WTC11 (cell line): Measurements from ENCODE around the gene ADPRS. TPM values are rescaled to one million over a fixed set of nuclear protein-coding genes. Genes with fewer than 3 reads are reported as not detected.

Experiments
- ATAC-seq: fragments of 200-7000 bp; cut with Tn5 transposase; 2 replicates; pipeline ENCODE4 v1.10.0; 2021; ENCODE audit warnings: mild to moderate bottlenecking, moderate library complexity
- CTCF ChIA-PET: fragments of 300-600 bp; sonication (Branson Sonifier 250); formaldehyde crosslinking; loops from one replicate; lab custom pipeline; 2021; ENCODE audit warnings: antibody characterized with exemption; lab: Charles Lee
- POLR2A ChIA-PET: fragments of 350-600 bp; sonication (Branson Sonifier 250); formaldehyde crosslinking; loops from one replicate; lab custom pipeline; 2021; ENCODE audit warnings: antibody characterized with exemption; lab: Charles Lee
- DNase-seq: peaks from one replicate; pipeline ENCODE4 v3.0.0; 2021; ENCODE audit warnings: low spot score
- H3K27ac Mint-ChIP-seq: 2 replicates; pipeline ENCODE4 v1.8.0; 2021; ENCODE audit warnings: mixed read lengths
- H3K27me3 Mint-ChIP-seq: 2 replicates; pipeline ENCODE4 v1.8.0; 2021; ENCODE audit warnings: low read depth, mild to moderate bottlenecking, moderate library complexity, mixed read lengths
- H3K36me3 Mint-ChIP-seq: 2 replicates; pipeline ENCODE4 v1.8.0; 2021; ENCODE audit warnings: mixed read lengths
- H3K4me1 Mint-ChIP-seq: 2 replicates; pipeline ENCODE4 v1.8.0; 2022; ENCODE audit warnings: mixed read lengths
- H3K4me3 Mint-ChIP-seq: 2 replicates; pipeline ENCODE4 v1.8.0; 2021; ENCODE audit warnings: mild to moderate bottlenecking, moderate library complexity, mixed read lengths
- H3K9me3 Mint-ChIP-seq: 2 replicates; pipeline ENCODE4 v1.8.0; 2021; ENCODE audit warnings: mixed read lengths
- CREB1 ChIP-seq: sonication (generic); formaldehyde crosslinking; IDR thresholded peaks from 2 replicates; pipeline ENCODE4 v1.8.0; 2023; ENCODE audit warnings: mild to moderate bottlenecking, missing genetic modification reagents
- ELF4 ChIP-seq: sonication (generic); formaldehyde crosslinking; IDR thresholded peaks from 2 replicates; pipeline ENCODE4 v1.8.1; 2022; ENCODE audit warnings: low read depth, mild to moderate bottlenecking, moderate library complexity, missing genetic modification reagents
- ERG ChIP-seq: fragments of 250-450 bp; sonication (Bioruptor Pico); IDR thresholded peaks from 2 replicates; pipeline ENCODE4 v1.8.0; 2021; ENCODE audit warnings: mild to moderate bottlenecking
- GRHL2 ChIP-seq: fragments of 250-450 bp; sonication (Bioruptor Pico); IDR thresholded peaks from 2 replicates; pipeline ENCODE4 v1.8.0; 2022; ENCODE audit warnings: mild to moderate bottlenecking, moderate library complexity; ENCODE audit not compliant: insufficient replicate concordance, severe bottlenecking
- NR2C2 ChIP-seq: sonication (generic); formaldehyde crosslinking; IDR thresholded peaks from 2 replicates; pipeline ENCODE4 v1.8.0; 2022; ENCODE audit warnings: mild to moderate bottlenecking, missing genetic modification reagents
- PRRX2 ChIP-seq: fragments of 250-450 bp; sonication (Bioruptor Pico); IDR thresholded peaks from 2 replicates; pipeline ENCODE4 v1.8.0; 2021; ENCODE audit warnings: mild to moderate bottlenecking
- RELA ChIP-seq: sonication (generic); formaldehyde crosslinking; IDR thresholded peaks from 2 replicates; pipeline ENCODE4 v1.8.1; 2022; ENCODE audit warnings: missing genetic modification reagents, mild to moderate bottlenecking, borderline replicate concordance
- ZNF219 ChIP-seq: sonication (generic); formaldehyde crosslinking; IDR thresholded peaks from 2 replicates; pipeline ENCODE4 v1.8.0; 2023; ENCODE audit warnings: missing genetic modification reagents, mild to moderate bottlenecking, borderline replicate concordance
- ZNF671 ChIP-seq: fragments of 250-450 bp; sonication (Bioruptor Pico); IDR thresholded peaks from 2 replicates; pipeline ENCODE4 v1.8.0; 2021; ENCODE audit warnings: mild to moderate bottlenecking
- total RNA-seq: library from RNA; stranded (reverse); gene quantifications from 3 replicates; pipeline ENCODE4 v1.2.3, GENCODE V29; 2021
- TF ChIP-seq, protein P1 (sequence below): fragments of 250-450 bp; sonication (Bioruptor Pico); IDR thresholded peaks from 2 replicates; pipeline ENCODE4 v1.9.0; 2021; ENCODE audit warnings: mild to moderate bottlenecking, borderline replicate concordance
- TF ChIP-seq, protein P2 (sequence below): sonication (generic); formaldehyde crosslinking; IDR thresholded peaks from 2 replicates; pipeline ENCODE4 v1.8.0; 2023; ENCODE audit warnings: missing genetic modification reagents
- TF ChIP-seq, protein P3 (sequence below): sonication (generic); formaldehyde crosslinking; IDR thresholded peaks from 2 replicates; pipeline ENCODE4 v1.8.0; 2022; ENCODE audit warnings: missing genetic modification reagents

Gene ADPRS
- total RNA-seq, 1 experiment from 2014 or later: 32.7 TPM

GRCh38 chr1:36084497-36085115 lies 4.1 kb upstream of the ADPRS start (continued):
- TF ChIP-seq, protein P1, sequence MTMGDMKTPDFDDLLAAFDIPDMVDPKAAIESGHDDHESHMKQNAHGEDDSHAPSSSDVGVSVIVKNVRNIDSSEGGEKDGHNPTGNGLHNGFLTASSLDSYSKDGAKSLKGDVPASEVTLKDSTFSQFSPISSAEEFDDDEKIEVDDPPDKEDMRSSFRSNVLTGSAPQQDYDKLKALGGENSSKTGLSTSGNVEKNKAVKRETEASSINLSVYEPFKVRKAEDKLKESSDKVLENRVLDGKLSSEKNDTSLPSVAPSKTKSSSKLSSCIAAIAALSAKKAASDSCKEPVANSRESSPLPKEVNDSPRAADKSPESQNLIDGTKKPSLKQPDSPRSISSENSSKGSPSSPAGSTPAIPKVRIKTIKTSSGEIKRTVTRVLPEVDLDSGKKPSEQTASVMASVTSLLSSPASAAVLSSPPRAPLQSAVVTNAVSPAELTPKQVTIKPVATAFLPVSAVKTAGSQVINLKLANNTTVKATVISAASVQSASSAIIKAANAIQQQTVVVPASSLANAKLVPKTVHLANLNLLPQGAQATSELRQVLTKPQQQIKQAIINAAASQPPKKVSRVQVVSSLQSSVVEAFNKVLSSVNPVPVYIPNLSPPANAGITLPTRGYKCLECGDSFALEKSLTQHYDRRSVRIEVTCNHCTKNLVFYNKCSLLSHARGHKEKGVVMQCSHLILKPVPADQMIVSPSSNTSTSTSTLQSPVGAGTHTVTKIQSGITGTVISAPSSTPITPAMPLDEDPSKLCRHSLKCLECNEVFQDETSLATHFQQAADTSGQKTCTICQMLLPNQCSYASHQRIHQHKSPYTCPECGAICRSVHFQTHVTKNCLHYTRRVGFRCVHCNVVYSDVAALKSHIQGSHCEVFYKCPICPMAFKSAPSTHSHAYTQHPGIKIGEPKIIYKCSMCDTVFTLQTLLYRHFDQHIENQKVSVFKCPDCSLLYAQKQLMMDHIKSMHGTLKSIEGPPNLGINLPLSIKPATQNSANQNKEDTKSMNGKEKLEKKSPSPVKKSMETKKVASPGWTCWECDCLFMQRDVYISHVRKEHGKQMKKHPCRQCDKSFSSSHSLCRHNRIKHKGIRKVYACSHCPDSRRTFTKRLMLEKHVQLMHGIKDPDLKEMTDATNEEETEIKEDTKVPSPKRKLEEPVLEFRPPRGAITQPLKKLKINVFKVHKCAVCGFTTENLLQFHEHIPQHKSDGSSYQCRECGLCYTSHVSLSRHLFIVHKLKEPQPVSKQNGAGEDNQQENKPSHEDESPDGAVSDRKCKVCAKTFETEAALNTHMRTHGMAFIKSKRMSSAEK (CRISPR knock-in tag): no peak
- no peak for TF ChIP-seq ZNF671
- TF ChIP-seq, protein P2, sequence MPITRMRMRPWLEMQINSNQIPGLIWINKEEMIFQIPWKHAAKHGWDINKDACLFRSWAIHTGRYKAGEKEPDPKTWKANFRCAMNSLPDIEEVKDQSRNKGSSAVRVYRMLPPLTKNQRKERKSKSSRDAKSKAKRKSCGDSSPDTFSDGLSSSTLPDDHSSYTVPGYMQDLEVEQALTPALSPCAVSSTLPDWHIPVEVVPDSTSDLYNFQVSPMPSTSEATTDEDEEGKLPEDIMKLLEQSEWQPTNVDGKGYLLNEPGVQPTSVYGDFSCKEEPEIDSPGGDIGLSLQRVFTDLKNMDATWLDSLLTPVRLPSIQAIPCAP: no peak
- no peak for TF ChIP-seq ERG
- no peak for TF ChIP-seq ELF4 (CRISPR knock-in tag)

DNA sequence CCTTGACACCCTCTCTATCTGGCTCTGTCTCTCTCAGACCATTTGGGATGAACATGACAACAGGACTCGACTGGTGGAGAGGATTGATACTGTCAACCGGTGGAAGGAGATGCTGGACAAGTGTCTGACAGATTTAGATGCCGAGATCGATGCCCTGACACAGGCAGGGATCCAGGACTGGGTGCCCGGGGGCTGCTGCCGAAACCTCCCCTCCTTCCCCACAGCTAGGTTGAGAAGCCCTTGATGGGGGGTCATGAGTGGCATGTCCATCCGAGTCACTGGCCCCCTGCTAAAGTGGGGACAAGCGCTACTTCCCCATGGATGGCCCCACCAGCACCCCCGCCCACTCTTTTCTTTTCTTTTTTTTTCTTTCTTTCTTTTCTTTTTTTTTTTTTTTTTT lies 3.6 kb upstream of the ADPRS start:
- DNase-seq (no peak), ATAC-seq (no peak)
- H3K27ac Mint-ChIP-seq: no peak overlapping the region
- H3K9me3 Mint-ChIP-seq: no peaks in the 10 kb centered on the region
- peaks cover 2% of the 10 kb centered on the region for H3K27me3 Mint-ChIP-seq
- ChIA-PET POLR2A (interaction anchor here (1.8 kb wide), 2 partner anchors 11 to 154 kb away, joined by 8 to 9 read pairs; partner anchors contain the start of gene AGO3), CTCF (interaction anchor here (1.2 kb wide), 1 partner anchor 279 kb away, joined by 3 read pairs; no protein-coding TSS in a partner anchor)
- peaks cover 18% of the 10 kb centered on the region for H3K4me1 Mint-ChIP-seq
- peaks cover 2% of the 10 kb centered on the region for H3K36me3 Mint-ChIP-seq
- H3K4me3 Mint-ChIP-seq: no peak overlapping the region
- TF ChIP-seq NR2C2 (no peak), PRRX2 (CRISPR knock-in tag) (no peak), ZNF219 (CRISPR knock-in tag) (no peak), RELA (no peak), CREB1 (CRISPR knock-in tag) (no peak), GRHL2 (no peak)
- TF ChIP-seq, protein P3, sequence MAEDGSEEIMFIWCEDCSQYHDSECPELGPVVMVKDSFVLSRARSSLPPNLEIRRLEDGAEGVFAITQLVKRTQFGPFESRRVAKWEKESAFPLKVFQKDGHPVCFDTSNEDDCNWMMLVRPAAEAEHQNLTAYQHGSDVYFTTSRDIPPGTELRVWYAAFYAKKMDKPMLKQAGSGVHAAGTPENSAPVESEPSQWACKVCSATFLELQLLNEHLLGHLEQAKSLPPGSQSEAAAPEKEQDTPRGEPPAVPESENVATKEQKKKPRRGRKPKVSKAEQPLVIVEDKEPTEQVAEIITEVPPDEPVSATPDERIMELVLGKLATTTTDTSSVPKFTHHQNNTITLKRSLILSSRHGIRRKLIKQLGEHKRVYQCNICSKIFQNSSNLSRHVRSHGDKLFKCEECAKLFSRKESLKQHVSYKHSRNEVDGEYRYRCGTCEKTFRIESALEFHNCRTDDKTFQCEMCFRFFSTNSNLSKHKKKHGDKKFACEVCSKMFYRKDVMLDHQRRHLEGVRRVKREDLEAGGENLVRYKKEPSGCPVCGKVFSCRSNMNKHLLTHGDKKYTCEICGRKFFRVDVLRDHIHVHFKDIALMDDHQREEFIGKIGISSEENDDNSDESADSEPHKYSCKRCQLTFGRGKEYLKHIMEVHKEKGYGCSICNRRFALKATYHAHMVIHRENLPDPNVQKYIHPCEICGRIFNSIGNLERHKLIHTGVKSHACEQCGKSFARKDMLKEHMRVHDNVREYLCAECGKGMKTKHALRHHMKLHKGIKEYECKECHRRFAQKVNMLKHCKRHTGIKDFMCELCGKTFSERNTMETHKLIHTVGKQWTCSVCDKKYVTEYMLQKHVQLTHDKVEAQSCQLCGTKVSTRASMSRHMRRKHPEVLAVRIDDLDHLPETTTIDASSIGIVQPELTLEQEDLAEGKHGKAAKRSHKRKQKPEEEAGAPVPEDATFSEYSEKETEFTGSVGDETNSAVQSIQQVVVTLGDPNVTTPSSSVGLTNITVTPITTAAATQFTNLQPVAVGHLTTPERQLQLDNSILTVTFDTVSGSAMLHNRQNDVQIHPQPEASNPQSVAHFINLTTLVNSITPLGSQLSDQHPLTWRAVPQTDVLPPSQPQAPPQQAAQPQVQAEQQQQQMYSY (CRISPR knock-in tag): no peak
- TF ChIP-seq, all 79 proteins: peak for 0
